ENCODE data around the gene CDHR5.

DNA sequence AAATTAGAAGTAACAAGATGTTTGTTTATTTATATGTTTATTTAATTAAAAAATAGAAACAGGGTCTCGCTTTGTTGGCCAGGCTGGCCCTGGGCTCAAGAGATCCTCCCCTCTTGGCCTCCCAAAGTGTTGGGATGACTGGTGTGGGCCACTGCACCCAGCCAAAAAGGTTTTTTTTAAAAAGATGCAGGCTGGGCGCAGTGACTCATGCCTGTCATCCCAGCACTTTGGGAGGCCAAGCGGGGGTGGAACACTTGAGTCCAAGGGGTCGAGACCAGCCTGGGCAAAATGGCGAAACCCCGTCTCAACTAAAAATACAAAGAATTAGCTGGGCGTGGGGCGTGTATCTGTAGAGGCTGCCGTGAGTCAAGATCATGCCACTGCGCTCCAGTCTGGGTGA is 25.7 kb upstream of the CDHR5 start:
- TF ChIP-seq, protein P1, sequence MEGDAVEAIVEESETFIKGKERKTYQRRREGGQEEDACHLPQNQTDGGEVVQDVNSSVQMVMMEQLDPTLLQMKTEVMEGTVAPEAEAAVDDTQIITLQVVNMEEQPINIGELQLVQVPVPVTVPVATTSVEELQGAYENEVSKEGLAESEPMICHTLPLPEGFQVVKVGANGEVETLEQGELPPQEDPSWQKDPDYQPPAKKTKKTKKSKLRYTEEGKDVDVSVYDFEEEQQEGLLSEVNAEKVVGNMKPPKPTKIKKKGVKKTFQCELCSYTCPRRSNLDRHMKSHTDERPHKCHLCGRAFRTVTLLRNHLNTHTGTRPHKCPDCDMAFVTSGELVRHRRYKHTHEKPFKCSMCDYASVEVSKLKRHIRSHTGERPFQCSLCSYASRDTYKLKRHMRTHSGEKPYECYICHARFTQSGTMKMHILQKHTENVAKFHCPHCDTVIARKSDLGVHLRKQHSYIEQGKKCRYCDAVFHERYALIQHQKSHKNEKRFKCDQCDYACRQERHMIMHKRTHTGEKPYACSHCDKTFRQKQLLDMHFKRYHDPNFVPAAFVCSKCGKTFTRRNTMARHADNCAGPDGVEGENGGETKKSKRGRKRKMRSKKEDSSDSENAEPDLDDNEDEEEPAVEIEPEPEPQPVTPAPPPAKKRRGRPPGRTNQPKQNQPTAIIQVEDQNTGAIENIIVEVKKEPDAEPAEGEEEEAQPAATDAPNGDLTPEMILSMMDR (IDR thresholded peaks at IDR 0.05 in 8 of 11, conservative IDR thresholded peaks at IDR 0.05 in 3 of 11): no peak
- TF ChIP-seq POLR2A (IDR thresholded peaks at IDR 0.05) (no peak), POLR2AphosphoS5 (IDR thresholded peaks at IDR 0.05) (no peak)
